GM20000 (cell line): ENCODE results near the gene MVB12B.

Experiments used
- DNase-seq: peaks from one replicate; pipeline ENCODE4 v3.0.0; 2012; ENCODE audit warnings: low spot score
- TF ChIP-seq, protein P1 (sequence below): IDR thresholded peaks from 2 replicates; pipeline ENCODE4 v1.5.1; 2012; ENCODE audit warnings: mild to moderate bottlenecking, control low read depth; ENCODE audit errors: extremely low read depth, missing control alignments

The MVB12B gene

DNA sequence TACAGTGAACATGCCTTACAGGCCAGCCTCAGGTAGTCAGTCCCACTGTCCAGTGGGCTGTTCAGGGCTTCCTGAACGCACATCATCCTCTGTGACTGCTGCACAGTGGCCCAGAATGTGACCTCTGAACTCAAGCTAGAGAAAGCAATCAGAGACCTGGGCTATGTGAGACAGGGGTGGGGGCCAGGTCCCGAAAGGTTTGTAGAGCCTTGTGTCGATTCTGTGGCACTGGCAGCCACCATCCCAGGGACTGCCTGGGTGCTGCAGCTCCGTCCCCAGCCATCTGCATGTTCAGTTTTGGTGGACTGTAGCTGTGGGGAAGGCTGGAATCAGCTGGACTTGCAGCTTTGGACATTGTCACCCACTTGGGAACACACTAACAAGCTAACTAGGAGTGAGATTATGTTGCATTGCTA is 47.7 kb downstream of the MVB12B start:
- TF ChIP-seq, protein P1, sequence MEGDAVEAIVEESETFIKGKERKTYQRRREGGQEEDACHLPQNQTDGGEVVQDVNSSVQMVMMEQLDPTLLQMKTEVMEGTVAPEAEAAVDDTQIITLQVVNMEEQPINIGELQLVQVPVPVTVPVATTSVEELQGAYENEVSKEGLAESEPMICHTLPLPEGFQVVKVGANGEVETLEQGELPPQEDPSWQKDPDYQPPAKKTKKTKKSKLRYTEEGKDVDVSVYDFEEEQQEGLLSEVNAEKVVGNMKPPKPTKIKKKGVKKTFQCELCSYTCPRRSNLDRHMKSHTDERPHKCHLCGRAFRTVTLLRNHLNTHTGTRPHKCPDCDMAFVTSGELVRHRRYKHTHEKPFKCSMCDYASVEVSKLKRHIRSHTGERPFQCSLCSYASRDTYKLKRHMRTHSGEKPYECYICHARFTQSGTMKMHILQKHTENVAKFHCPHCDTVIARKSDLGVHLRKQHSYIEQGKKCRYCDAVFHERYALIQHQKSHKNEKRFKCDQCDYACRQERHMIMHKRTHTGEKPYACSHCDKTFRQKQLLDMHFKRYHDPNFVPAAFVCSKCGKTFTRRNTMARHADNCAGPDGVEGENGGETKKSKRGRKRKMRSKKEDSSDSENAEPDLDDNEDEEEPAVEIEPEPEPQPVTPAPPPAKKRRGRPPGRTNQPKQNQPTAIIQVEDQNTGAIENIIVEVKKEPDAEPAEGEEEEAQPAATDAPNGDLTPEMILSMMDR = no peak

DNA sequence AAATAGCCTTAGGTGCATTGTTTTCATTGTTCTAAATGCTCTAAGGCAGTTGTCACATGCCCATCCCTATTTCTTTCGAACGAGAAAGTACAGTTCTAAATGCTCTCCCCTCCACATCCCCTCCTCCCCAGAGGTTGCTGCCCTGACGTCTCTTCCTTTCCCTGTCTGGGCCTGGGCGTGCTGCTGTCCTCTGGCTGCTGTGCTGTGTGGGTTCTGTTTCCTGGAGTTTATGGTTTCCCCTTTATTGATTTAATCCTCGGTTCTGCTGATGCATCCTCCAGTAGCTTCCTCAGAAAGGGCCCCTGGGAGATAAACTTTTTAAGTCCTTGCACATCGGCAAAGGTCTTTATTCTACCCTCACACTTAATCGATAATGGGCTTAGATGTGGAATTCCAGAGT is 48.8 kb downstream of the MVB12B start:
- DNase-seq = no peak
- TF ChIP-seq, protein P1 = no peak

More for the DNA sequence above, 47.7 kb downstream of the MVB12B start:
- no peak for DNase-seq

- no peak for DNase-seq
- TF ChIP-seq, protein P1 = no peak
Observed at GRCh38 chr9:126376311-126377175, 49.9 kb downstream of the MVB12B start.

DNA sequence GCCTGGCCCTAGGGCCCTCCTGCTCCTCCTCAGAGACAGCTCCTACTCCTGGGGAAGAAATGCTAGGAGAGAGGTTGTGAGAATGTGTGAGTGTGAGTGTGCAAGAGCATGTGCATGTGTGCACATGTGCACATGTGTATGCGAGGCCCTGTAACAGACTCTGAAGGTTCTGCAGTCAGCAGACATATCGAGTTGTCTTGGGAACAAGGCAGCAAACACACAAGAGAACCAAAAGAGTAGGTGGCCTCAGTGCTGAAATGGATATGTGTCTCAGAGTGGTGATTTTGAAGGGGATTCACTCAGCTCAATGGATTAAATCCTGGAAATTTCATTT is 50.5 kb downstream of the MVB12B start:
- TF ChIP-seq, protein P1 = no peak
- DNase-seq = no peak

- DNase-seq = no peak
- TF ChIP-seq, protein P1 = no peak
Observed at GRCh38 chr9:126377536-126377935, 50.9 kb downstream of the MVB12B start.

DNA sequence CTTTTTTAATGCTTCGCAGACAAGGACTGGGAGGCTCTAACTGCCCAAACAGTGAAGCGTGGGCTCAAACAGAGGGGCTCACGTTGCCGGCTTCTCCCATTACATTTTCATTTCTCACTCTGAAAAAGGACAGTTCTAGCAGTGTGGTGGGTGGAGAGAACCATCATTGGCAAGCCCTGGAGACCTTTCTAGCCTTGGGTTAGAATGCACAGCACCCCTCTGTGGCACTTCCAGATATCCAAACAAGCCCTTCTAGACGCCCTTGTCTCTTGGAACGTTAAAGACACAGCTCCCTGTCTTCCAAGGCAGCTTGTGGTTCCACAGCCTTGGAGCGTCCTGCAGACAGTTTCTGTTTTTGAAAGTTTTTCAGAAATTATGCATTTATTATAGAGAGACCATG is 52.1 kb downstream of the MVB12B start:
- TF ChIP-seq, protein P1 = no peak
- DNase-seq = no peak

- DNase-seq = no peak
- TF ChIP-seq, protein P1 = no peak
Observed at GRCh38 chr9:126379661-126380360, 53.2 kb downstream of the MVB12B start.
